Measurements from ENCODE around the gene SPRTN. TPM values are rescaled to one million over a fixed set of nuclear protein-coding genes. Genes with fewer than 3 reads are reported as not detected.

SPRTN gene
- total and polyA plus RNA-seq, 8 donors, result 3.2 to 62.5 (median 15.1) TPM

DNA sequence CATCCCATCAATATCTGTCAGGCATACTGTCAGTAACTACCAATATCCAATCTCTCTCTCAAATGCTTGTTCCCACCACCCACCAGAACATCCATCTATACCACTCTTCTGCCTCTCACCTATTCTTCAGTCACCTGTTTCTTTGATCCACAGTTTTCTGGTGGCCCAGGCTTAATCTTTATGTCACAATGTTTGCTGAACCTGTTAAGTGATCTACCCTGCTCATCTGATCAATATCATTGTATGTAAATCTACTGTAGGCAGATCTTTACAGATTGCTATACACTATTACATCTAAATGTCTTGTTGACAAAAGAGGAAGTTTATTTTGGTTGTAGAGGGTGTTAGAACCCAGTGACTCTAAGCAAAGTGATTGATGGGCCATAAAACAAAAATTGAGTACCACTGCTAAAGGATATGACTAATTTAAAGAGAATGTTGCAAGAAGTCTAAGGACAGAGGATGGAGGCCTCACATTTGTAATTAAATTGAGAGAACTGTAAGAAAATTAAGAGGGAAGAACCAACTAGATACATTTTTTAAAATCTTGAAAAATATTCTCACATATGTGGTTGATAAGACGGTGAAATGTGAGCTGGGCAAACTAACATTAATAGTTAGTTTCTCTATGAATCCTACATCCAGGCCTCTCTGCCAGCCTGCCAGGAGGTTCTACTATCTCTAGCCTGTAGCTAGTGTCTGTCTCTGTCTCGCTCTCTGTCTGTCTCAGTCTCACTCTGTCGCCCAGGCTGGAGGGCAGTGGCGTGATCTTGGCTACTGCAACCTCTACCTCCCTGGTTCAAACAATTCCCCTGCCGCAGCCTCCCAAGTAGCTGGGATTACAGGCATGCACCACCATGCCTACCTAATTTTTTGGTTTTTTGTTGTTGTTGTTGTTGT lies 49.9 kb downstream of the SPRTN start:
- no peaks in the 10 kb centered on the region for H3K9me3 ChIP-seq
- intact Hi-C loops (cut with DNase I; ENCODE audit: low total_unique reads), result no loop called here
- TF ChIP-seq POLR2AphosphoS5 (IDR thresholded peaks at IDR 0.05) (no peak), EP300 (IDR thresholded peaks at IDR 0.05) (no peak), POLR2A (IDR thresholded peaks at IDR 0.05) (no peak)
- TF ChIP-seq, protein P1, sequence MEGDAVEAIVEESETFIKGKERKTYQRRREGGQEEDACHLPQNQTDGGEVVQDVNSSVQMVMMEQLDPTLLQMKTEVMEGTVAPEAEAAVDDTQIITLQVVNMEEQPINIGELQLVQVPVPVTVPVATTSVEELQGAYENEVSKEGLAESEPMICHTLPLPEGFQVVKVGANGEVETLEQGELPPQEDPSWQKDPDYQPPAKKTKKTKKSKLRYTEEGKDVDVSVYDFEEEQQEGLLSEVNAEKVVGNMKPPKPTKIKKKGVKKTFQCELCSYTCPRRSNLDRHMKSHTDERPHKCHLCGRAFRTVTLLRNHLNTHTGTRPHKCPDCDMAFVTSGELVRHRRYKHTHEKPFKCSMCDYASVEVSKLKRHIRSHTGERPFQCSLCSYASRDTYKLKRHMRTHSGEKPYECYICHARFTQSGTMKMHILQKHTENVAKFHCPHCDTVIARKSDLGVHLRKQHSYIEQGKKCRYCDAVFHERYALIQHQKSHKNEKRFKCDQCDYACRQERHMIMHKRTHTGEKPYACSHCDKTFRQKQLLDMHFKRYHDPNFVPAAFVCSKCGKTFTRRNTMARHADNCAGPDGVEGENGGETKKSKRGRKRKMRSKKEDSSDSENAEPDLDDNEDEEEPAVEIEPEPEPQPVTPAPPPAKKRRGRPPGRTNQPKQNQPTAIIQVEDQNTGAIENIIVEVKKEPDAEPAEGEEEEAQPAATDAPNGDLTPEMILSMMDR (IDR thresholded peaks at IDR 0.05), result no peak
- no peaks in the 10 kb centered on the region for H3K27me3 ChIP-seq
- H3K27ac ChIP-seq, result no peak overlapping the region
- no peak for DNase-seq
- H3K4me3 ChIP-seq, result no peak overlapping the region
- H3K4me1 ChIP-seq, result peaks cover 9 to 67% (median 34%) of the 10 kb centered on the region in 4 donors
- 75 to 98% (median 87%) methylated on average over 5 of the region's 5 CpGs for WGBS, 5 donors
- H3K36me3 ChIP-seq, result no peaks in the 10 kb centered on the region

DNA sequence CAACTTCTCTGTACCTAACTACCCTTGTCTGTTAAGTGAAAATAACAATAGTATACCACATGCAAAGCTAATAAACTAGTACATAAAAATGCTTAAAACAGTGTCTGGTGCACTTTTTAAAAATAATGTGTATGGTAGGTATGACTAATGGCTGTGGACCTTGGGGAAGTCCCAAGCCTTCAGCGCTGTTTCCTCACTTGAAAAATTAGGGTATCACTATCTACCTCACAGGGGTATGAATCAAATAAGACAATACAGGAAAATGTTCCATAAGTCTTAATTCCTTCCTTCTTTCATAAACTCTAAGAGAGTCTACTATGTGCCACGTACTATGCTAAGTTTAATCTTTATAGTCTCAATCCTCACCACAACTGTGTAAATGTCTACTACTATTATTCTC lies 52.0 kb downstream of the SPRTN start:
- H3K4me1 ChIP-seq, result peaks cover 14 to 70% (median 34%) of the 10 kb centered on the region in 4 donors

DNA sequence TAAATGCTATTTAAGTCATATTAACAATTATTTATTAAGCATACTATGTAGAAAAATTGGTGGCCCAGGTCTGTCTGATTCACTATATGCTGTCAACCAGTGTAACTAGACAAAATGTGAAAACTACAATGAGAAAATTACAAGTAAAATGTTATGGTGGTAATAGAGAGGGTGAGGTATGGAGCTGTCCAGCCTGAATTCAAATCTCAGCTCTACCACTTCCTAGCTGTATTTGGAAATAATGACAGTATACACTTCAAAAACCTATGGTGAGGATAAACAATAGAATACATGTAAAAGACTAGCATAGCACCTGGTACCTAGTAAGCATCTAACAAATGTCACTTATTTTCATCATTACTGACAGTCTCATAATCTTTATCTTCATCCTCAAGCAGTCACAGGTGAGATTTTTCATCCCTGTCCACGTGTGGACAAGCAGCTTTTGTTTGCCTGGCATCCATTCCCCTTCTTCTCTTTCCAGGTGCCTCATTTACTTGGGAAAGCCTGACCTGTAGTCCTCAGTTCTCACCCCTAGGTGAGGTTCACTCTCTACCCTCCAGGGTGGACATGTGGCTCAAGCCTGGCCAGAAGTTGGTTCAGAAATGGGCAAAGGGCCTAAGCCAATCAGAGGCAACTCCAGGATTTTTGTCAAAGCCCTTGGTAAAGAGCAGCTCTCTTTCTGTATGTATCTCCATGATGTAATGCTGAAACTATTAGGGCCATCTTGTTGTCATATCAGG lies 54.5 kb downstream of the SPRTN start:
- Histone ChIP-seq H3K27me3 (no peaks in the 10 kb centered on the region), H3K4me1 (peaks cover 21 to 73% (median 40%) of the 10 kb centered on the region in 4 donors), H3K9me3 (no peaks in the 10 kb centered on the region), H3K4me3 (no peak overlapping the region), H3K27ac (peak overlapping the region in 2 of 5 donors; percentile 63 to 77), H3K36me3 (no peaks in the 10 kb centered on the region)
- intact Hi-C loops (cut with DNase I; ENCODE audit: low total_unique reads), result no loop called here
- no peak for DNase-seq
- TF ChIP-seq EP300 (IDR thresholded peaks at IDR 0.05) (no peak), POLR2A (IDR thresholded peaks at IDR 0.05) (no peak), POLR2AphosphoS5 (IDR thresholded peaks at IDR 0.05) (no peak)
- TF ChIP-seq, protein P1 (IDR thresholded peaks at IDR 0.05), result no peak
- 31 to 45% (median 38%) methylated on average over 1 of the region's 1 CpG for WGBS, 5 donors

More for the DNA sequence above, 52.0 kb downstream of the SPRTN start:
- intact Hi-C loops (cut with DNase I; ENCODE audit: low total_unique reads), result no loop called here
- H3K36me3 ChIP-seq, result no peaks in the 10 kb centered on the region
- 44 to 84% (median 60%) methylated on average over 2 of the region's 2 CpGs for WGBS, 5 donors
- H3K4me3 ChIP-seq, result no peak overlapping the region
- H3K27ac ChIP-seq, result no peak overlapping the region
- no peaks in the 10 kb centered on the region for H3K27me3 ChIP-seq
- DNase-seq, result no peak
- TF ChIP-seq POLR2AphosphoS5 (IDR thresholded peaks at IDR 0.05), result no peak
- no peak for TF ChIP-seq POLR2A (IDR thresholded peaks at IDR 0.05)
- TF ChIP-seq, protein P1 (IDR thresholded peaks at IDR 0.05), result no peak
- no peak for TF ChIP-seq EP300 (IDR thresholded peaks at IDR 0.05)
- no peaks in the 10 kb centered on the region for H3K9me3 ChIP-seq

DNA sequence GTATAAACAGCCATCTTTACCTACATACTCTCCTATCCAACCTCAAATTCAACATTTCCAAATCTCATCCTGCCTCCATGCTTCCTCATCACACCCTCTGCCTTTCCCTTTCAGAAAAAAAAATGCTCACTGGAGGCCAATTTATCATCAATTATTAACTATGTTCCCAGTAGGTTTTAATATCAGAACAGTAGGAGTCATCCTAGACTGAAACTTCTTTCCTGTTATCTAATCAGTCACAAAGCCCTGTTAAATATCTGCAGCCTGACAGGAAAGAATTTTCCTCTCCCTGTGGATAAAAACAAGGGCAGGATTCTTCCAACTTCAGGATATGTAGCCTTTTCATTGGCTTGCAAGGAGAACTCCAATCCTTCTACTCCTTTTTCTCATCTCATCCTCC lies 55.6 kb downstream of the SPRTN start:
- intact Hi-C loops (cut with DNase I; ENCODE audit: low total_unique reads), result no loop called here
- H3K27ac ChIP-seq, result peak overlapping the region in 3 of 5 donors; percentile 63 to 77 (median 66)
- TF ChIP-seq POLR2AphosphoS5 (IDR thresholded peaks at IDR 0.05) (peak in 1 of 3 donors; percentile 24), EP300 (IDR thresholded peaks at IDR 0.05) (no peak)
- TF ChIP-seq, protein P1 (IDR thresholded peaks at IDR 0.05), result no peak
- no peaks in the 10 kb centered on the region for H3K9me3 ChIP-seq
- no peak overlapping the region for H3K4me3 ChIP-seq
- no peak for DNase-seq
- peaks cover 21 to 76% (median 42%) of the 10 kb centered on the region in 4 donors for H3K4me1 ChIP-seq
- H3K36me3 ChIP-seq, result peaks cover 0 to 5% (median 0%) of the 10 kb centered on the region in 4 donors
- no peaks in the 10 kb centered on the region for H3K27me3 ChIP-seq

All from stomach (tissue), 9 donors.